Endothelial cell of umbilical vein (primary cell): ENCODE measurements around the gene WDR37. TPM values are rescaled to one million over a fixed set of nuclear protein-coding genes. Genes with fewer than 3 reads are reported as not detected.

Experiments used
- BruUV-seq: library from RNA; stranded (reverse); fragments of 400-500 nt; replicated peaks from 2 replicates; lab custom pipeline; 2021; lab: Mats Ljungman, UMichigan
- CTCF ChIA-PET: fragments of 300-600, 350-600 bp; sonication (Branson Sonifier 250); formaldehyde crosslinking; loops from one replicate; lab custom pipeline; 2021; ENCODE audit warnings: antibody characterized with exemption, inconsistent platforms; lab: Charles Lee
- POLR2A ChIA-PET: fragments of 300-600, 350-600 bp; sonication (Branson Sonifier 250); formaldehyde crosslinking; loops from one replicate; lab custom pipeline; 2021; ENCODE audit warnings: antibody characterized with exemption, inconsistent platforms; lab: Charles Lee
- DNase-seq: peaks from one replicate; pipeline ENCODE4 v3.0.0-alpha.2; 2011; ENCODE audit warnings: low read depth, low spot score
- FAIRE-seq: peaks from 2 replicates; lab custom pipeline; 2011; peaks lifted over from hg19 to GRCh38; lab: Jason Lieb, UNC
- H2AFZ ChIP-seq: 2 replicates; pipeline ENCODE4 v1.6.0; 2012; ENCODE audit warnings: low read depth, low read length, control low read depth, inconsistent platforms
- H3K27ac ChIP-seq: 2 replicates; pipeline ENCODE4 v1.5.1; 2011; ENCODE audit warnings: low read depth, mild to moderate bottlenecking, control low read depth, low read length, moderate library complexity; ENCODE audit not compliant: insufficient read depth
- H3K27me3 ChIP-seq, 2 experiments: 2 replicates each; pipeline versions ENCODE4 v1.6.0 to v1.6.1; 2011; ENCODE audit warnings: low read length in 2 of 2, mixed read lengths in 1 of 2; ENCODE audit not compliant: control insufficient read depth in 2 of 2, insufficient read depth in 2 of 2
- H3K36me3 ChIP-seq, 2 experiments: 2 replicates in 1 of 2; 3 replicates in 1 of 2; pipeline ENCODE4 v1.5.1; 2011; ENCODE audit warnings: low read length in 2 of 2, mild to moderate bottlenecking in 1 of 2, moderate library complexity in 1 of 2; ENCODE audit not compliant: control insufficient read depth in 2 of 2, insufficient read depth in 2 of 2; ENCODE audit errors: extremely low read depth in 1 of 2
- H3K4me1 ChIP-seq: 3 replicates; pipeline ENCODE4 v1.5.1; 2011; ENCODE audit warnings: mild to moderate bottlenecking, low read length; ENCODE audit not compliant: control insufficient read depth, insufficient read depth; ENCODE audit errors: extremely low read depth
- H3K4me2 ChIP-seq: 2 replicates; pipeline ENCODE4 v1.6.1; 2011; ENCODE audit warnings: low read length, control low read depth, mixed read lengths; ENCODE audit not compliant: insufficient read depth
- H3K4me3 ChIP-seq, 3 experiments: fragments of 200-600 bp in 1 of 3; sonication (generic), shearing (Covaris generic) in 1 of 3; replicated peaks in 1 of 3; 2 replicates each; pipeline ENCODE4 v1.5.1; 2011 to 2016; ENCODE audit warnings: control low read depth in 3 of 3, low read length in 3 of 3, mild to moderate bottlenecking in 2 of 3, inconsistent platforms in 1 of 3, low read depth in 1 of 3, moderate library complexity in 1 of 3; ENCODE audit not compliant: insufficient read depth in 1 of 3
- H3K79me2 ChIP-seq: 2 replicates; pipeline ENCODE4 v1.6.0; 2012; ENCODE audit warnings: low read length, inconsistent platforms; ENCODE audit not compliant: control insufficient read depth, insufficient read depth
- H3K9ac ChIP-seq: replicated peaks from 2 replicates; pipeline ENCODE3; 2011; ENCODE audit warnings: low read length, control low read depth; ENCODE audit not compliant: insufficient read depth; ENCODE audit errors: extremely low read depth
- H3K9me1 ChIP-seq: replicated peaks from 3 replicates; pipeline ENCODE4 v1.6.0; 2011; ENCODE audit warnings: mild to moderate bottlenecking, low read length; ENCODE audit not compliant: control insufficient read depth, insufficient read depth; ENCODE audit errors: extremely low read depth
- H3K9me3 ChIP-seq: replicated peaks from 2 replicates; pipeline ENCODE4 v1.5.1; 2012; ENCODE audit warnings: low read length, inconsistent platforms; ENCODE audit not compliant: control insufficient read depth, insufficient read depth
- H4K20me1 ChIP-seq: replicated peaks from 2 replicates; pipeline ENCODE3; 2011; ENCODE audit warnings: mild to moderate bottlenecking, low read length; ENCODE audit not compliant: control insufficient read depth, insufficient read depth; ENCODE audit errors: extremely low read depth
- FOS ChIP-seq: IDR thresholded peaks from 2 replicates; pipeline ENCODE4 v1.6.1; 2011; ENCODE audit warnings: mild to moderate bottlenecking, low read length, moderate library complexity, borderline replicate concordance; ENCODE audit not compliant: insufficient read depth
- GATA2 ChIP-seq: IDR thresholded peaks from 2 replicates; pipeline ENCODE4 v1.7.0; 2011; ENCODE audit warnings: low read depth, mild to moderate bottlenecking, moderate library complexity, mixed read lengths, low read length; ENCODE audit not compliant: insufficient read length, insufficient read depth
- JUN ChIP-seq: IDR thresholded peaks from 2 replicates; pipeline ENCODE4 v1.6.1; 2011; ENCODE audit warnings: borderline replicate concordance, low read depth; ENCODE audit not compliant: insufficient read length, insufficient read depth
- MAX ChIP-seq: IDR thresholded peaks from 2 replicates; pipeline ENCODE4 v1.6.1; 2011; ENCODE audit not compliant: insufficient read depth, insufficient read length
- POLR2A ChIP-seq: IDR thresholded peaks from 2 replicates; pipeline ENCODE4 v1.6.1; 2012; ENCODE audit warnings: low read depth, mild to moderate bottlenecking, control low read depth, low read length
- POLR2AphosphoS5 ChIP-seq: IDR thresholded peaks from 2 replicates; pipeline ENCODE4 v1.6.1; 2012; ENCODE audit warnings: low read depth, mild to moderate bottlenecking, control low read depth, low read length, moderate library complexity; ENCODE audit not compliant: insufficient read depth
- dilution Hi-C: fragments of 300-500 bp; cut with MboI; formaldehyde crosslinking; loops from one replicate; pipeline ENCODE4 v1.15.0; 2019; ENCODE audit warnings: low sequenced_read_pairs; ENCODE audit not compliant: extremely low pct_ligation_motif_present
- intact Hi-C: fragments of 100-400 bp; cut with micrococcal nuclease; formaldehyde crosslinking; loops from one replicate; pipeline ENCODE4 v1.10.0; 2022
- polyA plus RNA-seq, 4 experiments: library from polyadenylated mRNA; depleted of rRNA in 3 of 4; stranded (reverse) in 3 of 4; unstranded in 1 of 4; fragments of >200 nt; gene quantifications; 2 replicates each; pipeline versions ENCODE4 v1.2.1 to v1.2.3, GENCODE V29; 2011 to 2012; ENCODE audit warnings: missing spikeins in 1 of 4
- total RNA-seq: library from RNA; stranded (reverse); gene quantifications from 2 replicates; pipeline ENCODE4 v1.2.3, GENCODE V29; 2021
- TF ChIP-seq, protein P1 (sequence below), 2 donors: IDR thresholded peaks; 1 replicate in 1 of 2; 2 replicates in 1 of 2; pipeline ENCODE4 v1.5.1; 2011; ENCODE audit warnings: low read length in 2 of 2, mild to moderate bottlenecking in 2 of 2, moderate library complexity in 2 of 2, control low read depth in 1 of 2, inconsistent platforms in 1 of 2, low read depth in 1 of 2; ENCODE audit not compliant: insufficient read depth in 1 of 2; ENCODE audit errors: extremely low read depth in 1 of 2

WDR37 gene
- total and polyA plus RNA-seq, 2 donors (not counting 3 experiments of a cell fraction or from before 2014, with no cell fraction given): 21.7 to 25.5 TPM

GRCh38 chr10:1049425-1049958 is 6.7 kb upstream of the WDR37 start:
- ChIA-PET POLR2A (interaction anchor here (0.6 to 1.2 kb wide), 8 partner anchors 8 to 62 kb away, joined by 3 to 7 read pairs (median 4); no protein-coding TSS in a partner anchor), CTCF (interaction anchor here (0.6 to 2.0 kb wide), 6 partner anchors 13 to 60 kb away, joined by 3 to 12 read pairs (median 4); no protein-coding TSS in a partner anchor)
- peak overlapping the region; percentile 10 for H2AFZ ChIP-seq
- H3K4me3 ChIP-seq: peak overlapping the region; percentile 60 to 96 (median 86)
- H3K4me1 ChIP-seq: peaks cover 33% of the 10 kb centered on the region
- H3K9ac ChIP-seq: peak overlapping the region; percentile 88
- H3K4me2 ChIP-seq: peak overlapping the region; percentile 96
- H3K36me3 ChIP-seq: peaks cover 0 to 4% of the 10 kb centered on the region in 2 experiments
- TF ChIP-seq JUN (no peak), FOS (no peak), MAX (no peak), GATA2 (no peak), POLR2AphosphoS5 (peak; percentile 45), POLR2A (no peak)
- TF ChIP-seq, protein P1, sequence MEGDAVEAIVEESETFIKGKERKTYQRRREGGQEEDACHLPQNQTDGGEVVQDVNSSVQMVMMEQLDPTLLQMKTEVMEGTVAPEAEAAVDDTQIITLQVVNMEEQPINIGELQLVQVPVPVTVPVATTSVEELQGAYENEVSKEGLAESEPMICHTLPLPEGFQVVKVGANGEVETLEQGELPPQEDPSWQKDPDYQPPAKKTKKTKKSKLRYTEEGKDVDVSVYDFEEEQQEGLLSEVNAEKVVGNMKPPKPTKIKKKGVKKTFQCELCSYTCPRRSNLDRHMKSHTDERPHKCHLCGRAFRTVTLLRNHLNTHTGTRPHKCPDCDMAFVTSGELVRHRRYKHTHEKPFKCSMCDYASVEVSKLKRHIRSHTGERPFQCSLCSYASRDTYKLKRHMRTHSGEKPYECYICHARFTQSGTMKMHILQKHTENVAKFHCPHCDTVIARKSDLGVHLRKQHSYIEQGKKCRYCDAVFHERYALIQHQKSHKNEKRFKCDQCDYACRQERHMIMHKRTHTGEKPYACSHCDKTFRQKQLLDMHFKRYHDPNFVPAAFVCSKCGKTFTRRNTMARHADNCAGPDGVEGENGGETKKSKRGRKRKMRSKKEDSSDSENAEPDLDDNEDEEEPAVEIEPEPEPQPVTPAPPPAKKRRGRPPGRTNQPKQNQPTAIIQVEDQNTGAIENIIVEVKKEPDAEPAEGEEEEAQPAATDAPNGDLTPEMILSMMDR (IDR thresholded peaks at IDR 0.05; ENCODE audit: extremely low read depth in 1 of 2, insufficient read depth in 1 of 2, low read depth in 1 of 2, low read length in 2 of 2): no peak
- no peaks in the 10 kb centered on the region for H3K9me3 ChIP-seq
- no peaks in the 10 kb centered on the region for H3K27me3 ChIP-seq
- H4K20me1 ChIP-seq: no peaks in the 10 kb centered on the region
- peak; percentile 8 for FAIRE-seq
- DNase-seq: no peak
- H3K27ac ChIP-seq: peak overlapping the region; percentile 74
- peaks cover 72% of the 10 kb centered on the region for H3K79me2 ChIP-seq
- intact Hi-C loops (loop anchor here (1.0 to 5.0 kb wide), 4 partner anchors 8 to 118 kb away; partner anchors contain the start of genes GTPBP4 and LARP4B), dilution Hi-C loops (no loop called here)
- no peaks in the 10 kb centered on the region for H3K9me1 ChIP-seq
- TSS peak; percentile 74 for BruUV-seq
